Osteoblast (primary cell): ENCODE data around the gene UIMC1. TPM values are rescaled to one million over a fixed set of nuclear protein-coding genes. Genes with fewer than 3 reads are reported as not detected.

Experiments
- DNase-seq: peaks from one replicate; pipeline ENCODE4 v3.0.0; 2011; ENCODE audit warnings: low spot score, mixed read lengths; ENCODE audit not compliant: insufficient read length; ENCODE audit errors: missing footprints
- H2AFZ ChIP-seq: 2 replicates; pipeline ENCODE4 v1.6.0; 2011; ENCODE audit warnings: mild to moderate bottlenecking, low read length
- H3K27ac ChIP-seq: 2 replicates; pipeline ENCODE4 v1.5.1; 2011; ENCODE audit warnings: mild to moderate bottlenecking, low read depth, low read length, moderate library complexity
- H3K27me3 ChIP-seq: 2 replicates; pipeline ENCODE4 v1.6.0; 2012; ENCODE audit warnings: mild to moderate bottlenecking, control low read depth, inconsistent platforms, low read length, moderate library complexity; ENCODE audit not compliant: insufficient read depth
- H3K36me3 ChIP-seq: 2 replicates; pipeline ENCODE4 v1.5.1; 2011; ENCODE audit warnings: mild to moderate bottlenecking, low read length, control low read depth, moderate library complexity; ENCODE audit not compliant: insufficient read depth
- H3K4me1 ChIP-seq: 2 replicates; pipeline ENCODE4 v1.5.1; 2011; ENCODE audit warnings: mild to moderate bottlenecking, low read length, control low read depth, moderate library complexity; ENCODE audit not compliant: insufficient read depth
- H3K4me2 ChIP-seq: 2 replicates; pipeline ENCODE4 v1.6.0; 2011; ENCODE audit warnings: mild to moderate bottlenecking, low read length; ENCODE audit not compliant: insufficient read depth
- H3K4me3 ChIP-seq: fragments of 200-600 bp; sonication (generic); 3 replicates; pipeline ENCODE4 v1.5.1; 2012; ENCODE audit warnings: mild to moderate bottlenecking, low read length, inconsistent platforms; ENCODE audit not compliant: insufficient read depth
- H3K79me2 ChIP-seq: 2 replicates; pipeline ENCODE4 v1.6.0; 2012; ENCODE audit warnings: mild to moderate bottlenecking, low read length, control low read depth, inconsistent platforms; ENCODE audit not compliant: insufficient read depth
- H3K9me3 ChIP-seq: 2 replicates; pipeline ENCODE4 v1.5.1; 2011; ENCODE audit warnings: low read depth, low read length, control low read depth
- H4K20me1 ChIP-seq: 2 replicates; pipeline ENCODE4 v1.6.0; 2012; ENCODE audit warnings: mild to moderate bottlenecking, low read length, control low read depth; ENCODE audit not compliant: insufficient read depth
- total RNA-seq: library from RNA; depleted of rRNA; stranded (reverse); fragments of >200 nt; gene quantifications from 2 replicates; pipeline ENCODE4 v1.2.3, GENCODE V29; 2012
- TF ChIP-seq, protein P1 (sequence below): IDR thresholded peaks from 2 replicates; pipeline ENCODE4 v1.5.1; 2011; ENCODE audit warnings: mild to moderate bottlenecking, low read depth, low read length, moderate library complexity; ENCODE audit errors: extremely low read depth

UIMC1 gene
- total RNA-seq, 1 donor = 40.9 TPM

- Histone ChIP-seq H3K27ac (no peak overlapping the region), H4K20me1 (peaks cover 11% of the 10 kb centered on the region), H3K4me2 (no peak overlapping the region), H3K36me3 (peaks cover 48% of the 10 kb centered on the region), H3K79me2 (no peaks in the 10 kb centered on the region), H3K27me3 (no peaks in the 10 kb centered on the region), H3K9me3 (no peaks in the 10 kb centered on the region), H3K4me3 (no peak overlapping the region), H3K4me1 (no peaks in the 10 kb centered on the region), H2AFZ (no peak overlapping the region)
- no peak for DNase-seq
- TF ChIP-seq, protein P1, sequence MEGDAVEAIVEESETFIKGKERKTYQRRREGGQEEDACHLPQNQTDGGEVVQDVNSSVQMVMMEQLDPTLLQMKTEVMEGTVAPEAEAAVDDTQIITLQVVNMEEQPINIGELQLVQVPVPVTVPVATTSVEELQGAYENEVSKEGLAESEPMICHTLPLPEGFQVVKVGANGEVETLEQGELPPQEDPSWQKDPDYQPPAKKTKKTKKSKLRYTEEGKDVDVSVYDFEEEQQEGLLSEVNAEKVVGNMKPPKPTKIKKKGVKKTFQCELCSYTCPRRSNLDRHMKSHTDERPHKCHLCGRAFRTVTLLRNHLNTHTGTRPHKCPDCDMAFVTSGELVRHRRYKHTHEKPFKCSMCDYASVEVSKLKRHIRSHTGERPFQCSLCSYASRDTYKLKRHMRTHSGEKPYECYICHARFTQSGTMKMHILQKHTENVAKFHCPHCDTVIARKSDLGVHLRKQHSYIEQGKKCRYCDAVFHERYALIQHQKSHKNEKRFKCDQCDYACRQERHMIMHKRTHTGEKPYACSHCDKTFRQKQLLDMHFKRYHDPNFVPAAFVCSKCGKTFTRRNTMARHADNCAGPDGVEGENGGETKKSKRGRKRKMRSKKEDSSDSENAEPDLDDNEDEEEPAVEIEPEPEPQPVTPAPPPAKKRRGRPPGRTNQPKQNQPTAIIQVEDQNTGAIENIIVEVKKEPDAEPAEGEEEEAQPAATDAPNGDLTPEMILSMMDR = no peak
Measured at GRCh38 chr5:176908675-176909368, 97.8 kb downstream of the UIMC1 start.

GRCh38 chr5:176906796-176907195 is 99.8 kb downstream of the UIMC1 start:
- H3K4me1 ChIP-seq = no peaks in the 10 kb centered on the region
- no peak overlapping the region for H3K4me2 ChIP-seq
- TF ChIP-seq, protein P1 = no peak
- H3K27ac ChIP-seq = no peak overlapping the region
- peaks cover 6% of the 10 kb centered on the region for H4K20me1 ChIP-seq
- H3K36me3 ChIP-seq = peaks cover 63% of the 10 kb centered on the region
- H2AFZ ChIP-seq = no peak overlapping the region
- no peak for DNase-seq
- no peaks in the 10 kb centered on the region for H3K9me3 ChIP-seq
- no peak overlapping the region for H3K4me3 ChIP-seq
- H3K27me3 ChIP-seq = no peaks in the 10 kb centered on the region
- H3K79me2 ChIP-seq = no peaks in the 10 kb centered on the region

GRCh38 chr5:176906126-176906525 is 100.5 kb downstream of the UIMC1 start:
- peaks cover 63% of the 10 kb centered on the region for H3K36me3 ChIP-seq
- DNase-seq = no peak
- TF ChIP-seq, protein P1 = no peak
- no peak overlapping the region for H3K4me2 ChIP-seq
- H3K27ac ChIP-seq = no peak overlapping the region
- H3K4me3 ChIP-seq = no peak overlapping the region
- H3K9me3 ChIP-seq = no peaks in the 10 kb centered on the region
- H2AFZ ChIP-seq = no peak overlapping the region
- no peaks in the 10 kb centered on the region for H3K27me3 ChIP-seq
- H3K4me1 ChIP-seq = no peaks in the 10 kb centered on the region
- H4K20me1 ChIP-seq = peaks cover 6% of the 10 kb centered on the region
- H3K79me2 ChIP-seq = no peaks in the 10 kb centered on the region

DNA sequence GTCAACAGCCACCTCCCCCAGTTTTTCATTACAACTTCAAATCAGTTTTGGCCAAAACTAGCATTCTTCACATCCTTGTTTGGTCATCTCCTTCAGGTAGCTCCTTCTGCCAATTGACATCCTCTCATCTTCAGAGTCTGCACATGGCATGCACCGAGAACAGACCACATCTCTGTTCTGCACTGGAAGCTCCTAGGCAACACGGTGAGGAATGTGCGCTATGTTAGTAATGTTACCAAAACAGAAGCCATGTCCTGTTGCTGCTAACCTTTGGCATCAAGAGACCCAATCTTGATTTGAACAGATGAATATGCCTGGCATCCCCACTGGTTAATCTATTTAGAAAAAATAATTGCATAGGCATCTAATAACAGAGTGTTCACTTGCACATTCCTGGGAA is 102.3 kb downstream of the UIMC1 start:
- H3K79me2 ChIP-seq = no peaks in the 10 kb centered on the region
- H3K4me3 ChIP-seq = no peak overlapping the region
- H3K9me3 ChIP-seq = no peaks in the 10 kb centered on the region
- TF ChIP-seq, protein P1 = no peak
- H3K4me1 ChIP-seq = no peaks in the 10 kb centered on the region
- peaks cover 3% of the 10 kb centered on the region for H4K20me1 ChIP-seq
- no peaks in the 10 kb centered on the region for H3K27me3 ChIP-seq
- DNase-seq = no peak
- no peak overlapping the region for H3K4me2 ChIP-seq
- H2AFZ ChIP-seq = no peak overlapping the region
- H3K27ac ChIP-seq = no peak overlapping the region
- H3K36me3 ChIP-seq = peaks cover 63% of the 10 kb centered on the region
